MCF 10A (cell line): ENCODE results near the gene EGFL7. TPM values are rescaled to one million over a fixed set of nuclear protein-coding genes. Genes with fewer than 3 reads are reported as not detected.

Experiments
- BruUV-seq: library from RNA; stranded (reverse); fragments of 400-500 nt; replicated peaks from 2 replicates; lab custom pipeline; 2021; lab: Mats Ljungman, UMichigan
- CTCF ChIA-PET: fragments of 300-600 bp; sonication (Branson Sonifier 250); formaldehyde crosslinking; extraction: SDS; loops from one replicate; lab custom pipeline; 2021; ENCODE audit warnings: antibody characterized with exemption, inconsistent platforms; lab: Yijun Ruan, JAX
- POLR2A ChIA-PET: fragments of 300-600, 350-650 bp; sonication (Branson Sonifier 250); formaldehyde crosslinking; extraction: SDS; loops from one replicate; lab custom pipeline; 2020; ENCODE audit warnings: antibody characterized with exemption, inconsistent platforms; lab: Yijun Ruan, JAX
- DNase-seq: peaks from one replicate; pipeline ENCODE4 v3.0.0-alpha.2; 2018; ENCODE audit not compliant: unreplicated experiment
- H3K27ac Mint-ChIP-seq: one replicate; pipeline ENCODE4 v1.8.0; 2022; ENCODE audit warnings: mild to moderate bottlenecking, low read depth, mixed read lengths; ENCODE audit not compliant: unreplicated experiment
- H3K27me3 Mint-ChIP-seq: one replicate; pipeline ENCODE4 v1.8.0; 2022; ENCODE audit warnings: mixed read lengths; ENCODE audit not compliant: insufficient read depth, unreplicated experiment
- H3K36me3 Mint-ChIP-seq: one replicate; pipeline ENCODE4 v1.8.0; 2022; ENCODE audit warnings: mild to moderate bottlenecking, moderate library complexity, mixed read lengths; ENCODE audit not compliant: insufficient read depth, unreplicated experiment
- H3K4me1 Mint-ChIP-seq: one replicate; pipeline ENCODE4 v1.8.0; 2022; ENCODE audit warnings: mixed read lengths; ENCODE audit not compliant: insufficient read depth, unreplicated experiment
- H3K4me3 Mint-ChIP-seq: one replicate; pipeline ENCODE4 v1.8.0; 2022; ENCODE audit warnings: mild to moderate bottlenecking, moderate library complexity, mixed read lengths; ENCODE audit not compliant: unreplicated experiment
- H3K9me3 Mint-ChIP-seq: one replicate; pipeline ENCODE4 v1.8.0; 2022; ENCODE audit warnings: mixed read lengths; ENCODE audit not compliant: unreplicated experiment
- CTCF ChIP-seq: fragments of 200-600 bp; IDR thresholded peaks from one replicate; pipeline ENCODE4 v1.8.0; 2022; ENCODE audit warnings: antibody characterized with exemption, mild to moderate bottlenecking; ENCODE audit not compliant: unreplicated experiment
- intact Hi-C: fragments of 100-400 bp; cut with micrococcal nuclease; formaldehyde crosslinking; loops from 2 replicates; pipeline ENCODE4 v1.14.1; 2022
- total RNA-seq: library from RNA; stranded (reverse); gene quantifications from 2 replicates; pipeline ENCODE4 v1.2.3, GENCODE V29; 2022

Gene EGFL7
- total RNA-seq, 1 experiment from 2014 or later = 3.9 TPM

- CTCF ChIA-PET = interaction anchor here (0.5 to 0.7 kb wide), 3 partner anchors 21 to 61 kb away, joined by 3 to 4 read pairs (median 3); no protein-coding TSS in a partner anchor
- no TSS peak for BruUV-seq
- Mint-ChIP-seq H3K36me3 (peaks cover 11% of the 10 kb centered on the region), H3K27me3 (no peaks in the 10 kb centered on the region), H3K27ac (no peak overlapping the region), H3K4me3 (no peak overlapping the region), H3K4me1 (no peaks in the 10 kb centered on the region), H3K9me3 (no peaks in the 10 kb centered on the region)
- intact Hi-C loops = no loop called here
- DNase-seq = no peak
- POLR2A ChIA-PET = no interaction called here
- TF ChIP-seq CTCF = no peak
These were observed 5.4 kb downstream of the EGFL7 start for GRCh38 chr9:136667940-136668760.

GRCh38 chr9:136668983-136669790 is 6.5 kb downstream of the EGFL7 start:
- POLR2A ChIA-PET = no interaction called here
- CTCF ChIA-PET = no interaction called here
- no peak overlapping the region for H3K4me3 Mint-ChIP-seq
- intact Hi-C loops = no loop called here
- H3K9me3 Mint-ChIP-seq = no peaks in the 10 kb centered on the region
- H3K36me3 Mint-ChIP-seq = peaks cover 13% of the 10 kb centered on the region
- no peaks in the 10 kb centered on the region for H3K27me3 Mint-ChIP-seq
- no TSS peak for BruUV-seq
- peak; percentile 17 for DNase-seq
- no peaks in the 10 kb centered on the region for H3K4me1 Mint-ChIP-seq
- no peak for TF ChIP-seq CTCF
- H3K27ac Mint-ChIP-seq = no peak overlapping the region

GRCh38 chr9:136669791-136670464 is 7.2 kb downstream of the EGFL7 start:
- intact Hi-C loops = no loop called here
- no TSS peak for BruUV-seq
- Mint-ChIP-seq H3K27ac (no peak overlapping the region), H3K9me3 (no peaks in the 10 kb centered on the region), H3K27me3 (no peaks in the 10 kb centered on the region), H3K4me1 (no peaks in the 10 kb centered on the region), H3K36me3 (peaks cover 13% of the 10 kb centered on the region), H3K4me3 (no peak overlapping the region)
- TF ChIP-seq CTCF = no peak
- CTCF ChIA-PET = no interaction called here
- POLR2A ChIA-PET = no interaction called here
- no peak for DNase-seq
